Measurements from ENCODE around the gene ERCC3.

GRCh38 chr2:127254386-127254981 is 39.5 kb downstream of the ERCC3 start:
- TF ChIP-seq CTCF (IDR thresholded peaks at IDR 0.05) (no peak), EZH2 (IDR thresholded peaks at IDR 0.05) (no peak), EZH2phosphoT487 (IDR thresholded peaks at IDR 0.05) (no peak)
